ENCODE data around the gene SRRT.

DNA sequence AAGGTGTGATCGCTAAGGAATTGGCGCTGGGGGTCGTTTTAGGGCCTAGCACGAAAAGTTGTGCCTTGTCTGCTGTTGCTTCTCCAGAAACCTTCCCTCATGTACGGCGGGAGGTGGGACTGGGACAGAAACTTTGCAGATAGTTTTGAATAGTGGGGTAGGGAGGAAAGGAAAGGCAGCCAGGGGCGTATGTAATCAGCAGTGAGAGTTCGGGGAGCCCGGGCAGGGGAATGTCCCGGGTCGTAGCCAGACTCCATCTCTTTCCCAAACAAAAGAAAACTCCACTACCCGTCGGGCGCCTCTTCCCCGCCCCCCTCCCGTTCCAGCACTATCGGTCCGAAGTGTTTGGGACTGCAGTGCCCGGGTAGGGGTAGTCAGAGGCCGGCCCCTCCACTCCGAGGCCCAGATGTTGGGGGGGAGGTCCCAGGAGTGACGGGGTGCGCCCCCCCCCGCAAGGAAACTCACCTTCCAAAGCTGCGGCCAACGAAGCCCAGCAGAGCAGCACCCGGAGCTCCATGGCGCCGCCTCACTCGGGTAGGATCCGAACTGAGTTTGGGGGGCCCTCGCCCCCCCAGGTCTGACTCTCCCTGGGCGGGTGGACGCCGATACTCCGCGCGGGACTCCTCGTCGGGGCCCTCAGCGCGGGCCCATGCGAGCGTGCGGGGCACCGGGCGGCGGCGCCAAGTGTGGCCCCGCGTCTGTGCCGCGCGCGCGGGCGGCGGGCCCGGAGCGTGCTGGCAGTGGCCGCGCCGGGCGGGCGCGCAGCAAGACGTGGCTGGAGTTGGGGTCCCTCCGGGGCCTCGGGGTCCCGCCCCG is 48.2 kb upstream of the SRRT start:
- TF ChIP-seq, protein P1, sequence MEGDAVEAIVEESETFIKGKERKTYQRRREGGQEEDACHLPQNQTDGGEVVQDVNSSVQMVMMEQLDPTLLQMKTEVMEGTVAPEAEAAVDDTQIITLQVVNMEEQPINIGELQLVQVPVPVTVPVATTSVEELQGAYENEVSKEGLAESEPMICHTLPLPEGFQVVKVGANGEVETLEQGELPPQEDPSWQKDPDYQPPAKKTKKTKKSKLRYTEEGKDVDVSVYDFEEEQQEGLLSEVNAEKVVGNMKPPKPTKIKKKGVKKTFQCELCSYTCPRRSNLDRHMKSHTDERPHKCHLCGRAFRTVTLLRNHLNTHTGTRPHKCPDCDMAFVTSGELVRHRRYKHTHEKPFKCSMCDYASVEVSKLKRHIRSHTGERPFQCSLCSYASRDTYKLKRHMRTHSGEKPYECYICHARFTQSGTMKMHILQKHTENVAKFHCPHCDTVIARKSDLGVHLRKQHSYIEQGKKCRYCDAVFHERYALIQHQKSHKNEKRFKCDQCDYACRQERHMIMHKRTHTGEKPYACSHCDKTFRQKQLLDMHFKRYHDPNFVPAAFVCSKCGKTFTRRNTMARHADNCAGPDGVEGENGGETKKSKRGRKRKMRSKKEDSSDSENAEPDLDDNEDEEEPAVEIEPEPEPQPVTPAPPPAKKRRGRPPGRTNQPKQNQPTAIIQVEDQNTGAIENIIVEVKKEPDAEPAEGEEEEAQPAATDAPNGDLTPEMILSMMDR (IDR thresholded peaks at IDR 0.05) = no peak
- TF ChIP-seq EP300 (IDR thresholded peaks at IDR 0.05) (no peak), POLR2A (IDR thresholded peaks at IDR 0.05) (no peak)

Data from sigmoid colon (tissue), 4 donors.